OCI-M1 (cell line): ENCODE results near the gene ANGEL1.

Source experiments
- DNase-seq: peaks from one replicate; lab custom pipeline; 2025; lab: John Stamatoyannopoulos, UW

The ANGEL1 gene

DNA sequence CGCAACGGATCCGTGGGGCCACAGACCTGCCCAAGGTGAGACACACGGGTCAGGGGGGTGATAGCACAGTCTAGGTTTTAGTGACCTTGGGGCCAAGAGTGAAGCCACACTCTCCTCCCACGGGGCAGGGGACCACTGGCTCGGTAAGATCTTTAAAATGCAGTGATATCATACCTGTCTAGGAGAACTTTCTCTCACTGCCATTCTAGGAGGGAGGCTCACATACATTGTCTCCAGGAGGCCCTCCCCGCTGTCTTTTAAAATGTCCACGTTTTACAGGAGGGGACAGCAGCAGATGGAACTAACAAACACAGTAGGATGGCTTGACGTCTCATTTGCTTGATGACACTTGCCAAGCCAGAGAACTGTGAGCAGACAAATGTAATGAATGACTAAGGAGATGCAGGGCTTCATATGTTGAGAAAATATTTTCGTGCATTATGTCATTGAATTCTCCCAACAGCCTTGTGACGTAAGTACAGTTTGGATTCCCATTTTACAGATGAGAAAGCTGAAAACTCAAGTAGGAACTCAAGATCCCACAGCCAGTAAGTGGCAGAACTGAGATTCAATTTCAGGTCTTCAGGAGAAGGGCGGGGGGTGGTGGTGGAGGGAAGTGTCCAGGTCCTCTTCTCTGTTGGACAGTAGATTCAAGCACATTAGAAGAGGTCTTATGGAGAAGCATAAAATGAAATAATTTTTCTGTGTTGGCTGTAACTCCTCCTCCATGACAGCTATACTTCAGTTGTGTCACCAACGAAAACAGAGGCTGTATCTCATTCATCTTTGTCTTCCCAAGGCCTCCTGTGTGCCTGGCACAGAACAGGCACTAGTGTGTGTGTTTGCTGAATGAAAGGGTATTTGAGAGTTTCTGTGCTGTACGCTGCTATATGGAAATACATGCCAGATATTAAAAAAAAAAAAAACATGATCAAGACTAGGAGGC lies 49.3 kb downstream of the ANGEL1 start:
- DNase-seq, result no peak

DNA sequence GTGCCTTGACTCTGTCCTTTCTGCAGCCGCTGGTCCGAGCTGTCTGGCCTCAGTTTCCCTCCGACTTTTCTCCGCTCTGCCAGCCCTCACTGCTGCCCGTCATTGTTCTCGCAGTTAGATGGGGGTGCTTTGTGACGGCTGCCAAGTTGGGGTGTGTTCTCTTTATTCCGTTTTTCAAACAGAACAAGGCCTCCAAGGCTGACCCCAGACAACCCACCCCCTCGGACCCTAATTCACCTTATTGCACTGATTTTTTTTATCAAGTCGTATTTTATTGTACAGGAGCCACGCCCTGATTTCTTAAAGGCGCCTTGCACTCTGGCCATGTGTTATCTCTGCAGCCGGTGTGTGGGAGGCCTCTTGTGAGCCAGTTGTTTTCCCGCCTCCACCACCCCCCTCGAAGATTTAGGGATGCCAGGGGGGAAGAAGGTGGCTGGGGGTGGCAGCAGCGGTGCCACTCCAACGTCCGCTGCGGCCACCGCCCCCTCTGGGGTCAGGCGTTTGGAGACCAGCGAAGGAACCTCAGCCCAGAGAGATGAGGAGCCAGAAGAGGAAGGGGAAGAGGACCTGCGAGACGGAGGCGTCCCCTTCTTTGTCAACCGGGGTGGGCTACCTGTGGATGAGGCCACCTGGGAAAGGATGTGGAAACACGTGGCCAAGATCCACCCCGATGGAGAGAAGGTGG lies 50.1 kb downstream of the ANGEL1 start:
- no peak for DNase-seq

DNA sequence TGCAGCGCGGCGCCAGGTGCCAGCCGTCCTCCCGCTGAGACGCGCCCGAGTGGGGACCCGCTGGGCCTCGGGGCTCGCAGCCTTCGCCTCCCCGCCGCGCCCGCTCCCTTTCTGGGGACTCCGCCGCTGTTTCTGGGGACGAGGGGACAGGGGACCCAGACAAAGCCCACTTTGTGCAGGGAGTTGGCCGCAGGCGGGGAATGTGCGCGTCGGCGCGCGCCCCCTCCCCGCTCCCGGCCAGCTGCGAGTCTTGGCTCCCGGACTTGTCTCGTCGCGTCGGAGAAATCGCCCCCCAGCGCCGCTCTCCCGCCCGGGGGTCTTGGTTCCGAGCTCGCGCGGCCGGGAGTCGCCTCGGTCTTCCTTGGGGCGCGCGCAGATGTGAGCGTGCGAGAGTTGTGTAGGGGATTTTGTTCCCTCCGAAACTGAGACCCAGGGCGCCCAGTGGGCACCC lies 50.7 kb downstream of the ANGEL1 start:
- DNase-seq, result no peak

DNA sequence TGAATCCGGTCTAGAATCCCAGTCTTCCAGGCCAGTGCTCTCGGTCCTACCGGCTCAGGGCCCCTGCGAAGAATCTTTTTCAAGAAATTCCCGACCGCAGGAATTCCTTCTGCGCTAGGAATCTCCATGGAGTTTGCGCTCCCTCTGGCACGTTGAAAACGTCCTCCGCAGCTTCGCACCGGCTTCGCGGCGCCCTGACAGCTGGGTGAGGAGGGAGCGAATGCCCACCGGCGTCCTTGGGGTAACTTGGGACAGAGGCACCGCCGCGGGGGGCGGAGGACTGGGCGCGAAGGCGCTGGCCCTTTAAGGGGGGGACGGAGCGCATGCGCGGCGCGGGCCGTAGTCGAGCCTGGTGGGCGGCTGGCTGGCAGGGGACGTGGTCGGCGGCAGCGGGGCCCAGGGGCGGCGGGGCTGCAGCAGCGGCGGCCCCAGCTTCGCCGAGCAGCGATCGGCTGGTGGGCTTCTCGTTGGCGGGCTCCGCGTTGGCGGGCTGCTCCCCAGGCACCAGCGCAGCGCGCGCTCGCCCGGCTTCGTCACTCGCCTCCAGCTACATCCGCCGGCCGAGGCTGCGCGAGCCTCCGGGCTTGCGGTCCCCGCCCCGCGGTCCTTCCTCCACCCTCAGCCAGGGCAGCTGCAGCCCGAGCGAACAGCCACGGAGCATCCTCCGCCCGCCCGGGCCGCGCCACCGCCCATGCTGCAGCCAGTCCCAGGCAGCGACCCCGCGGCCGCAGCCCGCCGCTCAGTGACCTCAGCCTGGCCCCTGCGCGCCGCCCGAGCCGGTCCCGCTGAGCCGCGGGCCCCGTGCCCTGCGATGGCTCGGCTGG lies 51.3 kb downstream of the ANGEL1 start, which contains the start of gene VASH1:
TSS of gene VASH1 (plus strand) at position 333 of the 824 bp plus-strand sequence. CDS start 1,354 bp downstream, outside the sequence.
- no peak for DNase-seq

DNA sequence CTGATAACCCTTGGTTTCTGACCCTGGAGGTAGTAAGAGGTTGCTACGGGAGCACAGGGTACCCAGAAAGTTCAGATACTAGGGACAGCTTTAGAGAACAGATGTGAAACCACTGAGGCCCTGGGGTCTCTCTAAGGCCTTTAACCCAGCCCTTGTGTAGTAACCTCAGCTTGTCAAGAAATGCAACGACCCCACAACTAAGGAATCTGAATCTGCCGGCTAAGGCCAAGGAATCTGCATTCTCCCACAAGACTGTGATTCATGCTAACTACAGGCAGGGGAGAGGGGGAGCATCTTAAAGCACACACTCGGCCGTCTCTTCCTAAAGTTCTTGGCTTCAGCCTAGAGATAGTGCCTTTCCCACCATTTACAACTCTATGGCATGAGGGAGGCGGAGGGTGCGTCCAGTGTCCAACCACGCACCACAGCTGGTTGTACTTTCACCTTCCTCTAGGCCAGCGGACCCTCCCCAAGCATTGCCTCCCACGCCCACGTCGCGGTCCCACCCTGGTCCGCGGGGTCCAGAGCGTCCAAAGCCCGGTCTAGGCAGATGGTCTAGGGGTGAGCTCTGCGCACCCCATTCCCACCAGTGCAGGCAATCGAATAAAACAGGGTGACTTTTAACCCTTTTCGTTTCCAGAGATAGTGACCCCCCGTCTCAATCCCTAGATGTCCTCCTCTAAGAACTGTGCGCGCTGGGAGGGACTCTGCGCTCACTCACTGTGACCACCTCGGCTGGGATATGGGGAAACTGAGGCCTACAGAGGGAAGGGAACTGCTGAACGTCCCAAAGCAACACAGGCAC lies 52.1 kb downstream of the ANGEL1 start:
- DNase-seq, result no peak

DNA sequence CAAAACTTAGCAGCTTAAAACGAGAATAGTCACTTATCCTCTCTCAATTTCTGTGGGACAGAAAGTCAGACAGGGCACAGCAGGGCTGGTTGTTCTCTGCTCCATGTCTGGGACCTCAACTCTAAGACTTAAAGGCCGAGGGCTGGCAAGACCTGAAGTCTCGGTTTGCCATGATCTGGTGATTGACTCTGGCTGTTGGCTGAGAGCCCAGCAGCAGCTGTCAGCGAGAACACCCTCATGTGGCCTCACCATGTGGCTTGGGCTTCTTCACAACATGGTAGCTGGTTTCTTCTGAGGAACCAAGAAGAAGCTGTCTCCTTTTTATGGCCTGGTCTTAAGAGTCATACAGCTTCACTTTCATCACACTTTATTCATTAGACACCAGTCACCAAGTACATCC lies 53.1 kb downstream of the ANGEL1 start:
- DNase-seq, result no peak

DNA sequence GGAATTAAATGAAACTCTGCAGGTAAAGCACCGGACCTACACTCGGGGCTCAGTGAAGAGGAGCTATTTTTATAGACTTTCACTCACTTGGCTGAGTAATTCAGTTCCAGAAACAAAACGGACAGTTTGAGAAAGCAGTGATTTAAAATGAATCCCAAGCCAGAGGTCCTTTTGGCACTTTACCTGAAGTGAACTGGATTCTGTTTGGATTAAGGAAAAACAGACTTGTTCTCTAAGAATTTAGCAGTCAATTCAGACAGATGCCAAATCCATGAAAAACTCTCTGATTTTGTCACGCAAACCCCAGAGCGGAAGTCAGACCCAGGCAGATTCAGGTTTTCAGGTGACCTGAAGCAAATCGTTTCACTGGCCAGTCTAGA lies 56.3 kb downstream of the ANGEL1 start:
- no peak for DNase-seq

DNA sequence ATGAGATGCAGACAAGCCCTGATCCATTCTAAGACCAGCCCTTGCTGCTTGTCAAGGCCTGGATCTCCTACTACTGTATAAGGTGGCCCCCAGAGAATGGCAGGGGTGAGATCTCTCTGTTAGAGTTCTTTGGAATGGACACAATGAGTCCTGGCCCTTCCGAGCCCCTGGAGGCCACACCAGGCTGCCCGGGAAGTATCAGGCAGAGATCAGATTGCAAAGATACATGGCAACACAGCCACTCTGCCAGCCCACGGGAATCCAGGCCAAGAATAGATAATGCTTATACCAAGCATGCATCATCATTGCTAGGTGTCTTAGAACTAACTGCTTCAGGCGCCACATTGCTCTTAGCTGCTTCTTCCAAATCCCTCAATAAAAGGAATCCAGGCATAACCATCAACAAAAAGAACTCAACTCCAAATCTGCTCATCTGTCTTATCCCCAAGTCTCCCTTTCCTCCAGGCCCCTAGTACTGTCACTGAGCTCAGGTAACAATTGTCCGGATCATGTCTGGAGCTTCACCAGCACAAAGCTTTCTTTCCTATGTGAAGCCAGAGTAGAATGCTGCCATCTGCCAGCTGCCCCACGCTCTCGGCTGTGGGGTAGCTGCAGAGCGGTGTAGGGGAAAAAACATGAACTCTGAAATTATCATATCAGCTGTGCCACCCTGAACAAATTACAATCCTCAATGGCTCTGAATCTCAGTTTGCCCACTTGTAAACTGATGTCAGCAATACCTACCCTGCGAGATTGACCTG lies 56.9 kb downstream of the ANGEL1 start:
- no peak for DNase-seq

DNA sequence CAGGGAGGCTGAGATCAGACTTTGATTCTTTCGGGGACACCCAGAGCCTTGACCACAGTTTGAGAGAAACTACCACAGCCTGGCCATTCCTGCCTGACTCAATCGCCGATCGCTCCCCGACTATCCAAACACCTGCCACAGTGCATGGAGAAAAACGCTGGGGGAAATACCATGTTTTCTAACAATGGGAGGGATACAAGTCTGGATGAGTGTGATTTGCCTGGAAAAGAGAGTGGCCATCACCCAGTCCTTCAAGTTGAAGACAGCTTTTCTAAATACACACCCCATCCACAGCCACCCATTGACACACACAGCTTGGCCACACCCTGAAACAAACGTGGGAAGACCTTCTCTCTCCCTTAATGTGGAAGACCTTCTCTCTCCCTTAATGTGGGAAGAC lies 58.1 kb downstream of the ANGEL1 start:
- no peak for DNase-seq

DNA sequence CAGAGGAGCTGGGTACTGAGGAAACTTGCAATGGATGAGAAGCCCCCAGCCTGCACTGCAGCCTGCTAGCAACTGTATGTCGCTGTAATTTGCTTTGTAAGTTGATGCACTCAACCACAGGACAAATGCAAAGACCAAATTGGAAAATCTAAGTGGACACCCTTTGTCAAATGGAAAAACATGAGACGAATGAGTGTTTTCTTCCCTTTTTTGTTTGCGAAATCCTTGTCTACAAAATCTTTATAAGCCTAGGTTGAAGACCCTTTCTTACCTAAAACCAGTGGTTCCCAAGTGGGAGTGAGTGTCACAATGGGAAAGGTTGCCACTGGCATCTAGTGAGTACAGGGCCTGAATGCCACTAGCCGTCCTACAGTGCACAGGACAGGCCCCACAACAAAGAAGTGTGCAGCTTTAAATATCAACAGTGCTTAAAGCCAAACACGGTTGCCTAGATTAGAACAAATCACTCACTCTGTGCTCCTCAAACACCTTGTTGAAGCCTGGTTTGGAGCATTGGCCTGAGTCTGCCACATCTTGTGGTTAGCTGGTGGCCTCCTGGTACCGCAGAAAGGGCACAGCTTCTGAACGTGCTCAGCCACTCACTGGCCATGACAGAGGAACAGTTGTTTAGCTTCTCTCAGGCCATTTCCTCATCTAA lies 59.0 kb downstream of the ANGEL1 start:
- DNase-seq, result no peak

DNA sequence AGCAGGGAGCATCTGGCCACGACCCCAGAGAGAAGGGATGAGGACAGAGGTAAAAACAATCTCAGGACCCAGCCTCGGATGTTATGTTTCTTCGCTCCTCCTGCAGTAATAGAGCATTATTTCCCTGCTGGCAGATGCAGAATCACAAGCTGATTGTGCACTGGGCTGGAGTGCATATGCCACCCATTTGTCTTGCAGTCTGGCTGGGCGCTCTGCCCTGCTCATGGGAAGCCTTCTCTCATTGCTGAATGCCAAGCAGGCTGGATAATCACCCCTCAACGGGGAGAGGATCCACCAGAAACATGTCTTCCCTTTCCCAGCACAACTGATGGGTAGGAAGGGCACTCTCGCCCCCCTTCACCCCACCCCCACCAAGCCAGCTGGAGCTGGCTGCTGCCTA lies 59.9 kb downstream of the ANGEL1 start:
- no peak for DNase-seq

DNA sequence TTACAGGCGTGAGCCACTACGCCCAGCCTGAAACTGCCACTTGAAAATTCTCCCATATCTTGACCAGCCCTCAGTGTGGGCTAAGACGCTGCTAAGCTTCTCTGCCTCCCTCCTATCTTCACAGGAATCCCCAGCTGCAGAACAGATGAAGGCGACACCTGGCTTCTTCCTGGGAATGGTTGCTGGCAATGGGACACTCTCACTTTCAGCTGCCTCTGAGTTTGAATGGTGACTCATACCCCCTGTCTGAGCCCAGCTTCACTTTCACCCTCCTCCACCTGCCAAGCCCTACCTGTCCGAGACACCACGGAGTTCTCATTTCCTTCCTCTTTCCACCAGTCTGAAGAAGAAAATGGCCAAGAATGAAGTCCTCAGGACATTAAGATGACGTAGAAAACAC lies 69.7 kb downstream of the ANGEL1 start:
- DNase-seq, result peak; percentile 37

DNA sequence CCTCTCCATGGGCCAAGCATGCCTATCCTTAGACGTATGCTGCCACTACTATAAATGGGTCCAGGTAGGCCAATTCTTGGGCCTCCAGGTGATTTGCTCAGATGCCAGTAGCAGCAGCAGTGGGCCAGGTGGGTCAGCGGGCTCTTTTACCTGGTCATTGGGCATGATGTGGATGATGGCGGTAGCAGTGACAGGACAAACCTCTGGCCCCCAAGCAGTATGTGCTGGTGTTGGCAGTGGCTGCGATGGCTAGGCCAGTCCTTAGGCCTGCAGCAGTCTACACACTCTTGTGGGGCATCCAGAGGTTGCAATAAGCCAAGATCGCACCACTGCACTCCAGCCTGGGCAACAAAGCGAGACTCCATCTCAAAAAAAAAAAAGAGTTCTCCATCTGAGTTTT lies 70.5 kb downstream of the ANGEL1 start:
- no peak for DNase-seq

DNA sequence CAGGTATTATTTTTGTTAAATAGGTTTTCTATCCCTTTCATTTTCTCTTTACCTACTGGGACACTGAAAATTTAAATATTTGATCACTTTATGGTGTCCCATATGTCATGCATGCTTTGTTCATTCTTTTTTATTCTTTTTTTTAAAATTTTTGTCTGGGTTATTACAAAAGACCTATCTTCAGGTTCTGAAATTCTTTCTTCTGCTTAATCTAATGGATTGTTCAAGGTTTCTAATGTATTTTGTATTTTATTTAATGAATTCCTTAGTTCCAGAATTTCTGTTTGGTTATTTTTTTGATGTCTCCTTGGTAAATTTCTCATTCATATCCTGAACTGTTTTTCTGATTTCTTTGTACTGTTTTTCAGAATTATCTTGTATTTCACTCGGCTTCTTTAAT lies 71.6 kb downstream of the ANGEL1 start:
- no peak for DNase-seq
